Measurements from ENCODE around the gene LIF. TPM values are rescaled to one million over a fixed set of nuclear protein-coding genes. Genes with fewer than 3 reads are reported as not detected.

LIF gene
- total and polyA plus RNA-seq, 7 donors, result 0.28 to 10.3 (median 1.6) TPM

DNA sequence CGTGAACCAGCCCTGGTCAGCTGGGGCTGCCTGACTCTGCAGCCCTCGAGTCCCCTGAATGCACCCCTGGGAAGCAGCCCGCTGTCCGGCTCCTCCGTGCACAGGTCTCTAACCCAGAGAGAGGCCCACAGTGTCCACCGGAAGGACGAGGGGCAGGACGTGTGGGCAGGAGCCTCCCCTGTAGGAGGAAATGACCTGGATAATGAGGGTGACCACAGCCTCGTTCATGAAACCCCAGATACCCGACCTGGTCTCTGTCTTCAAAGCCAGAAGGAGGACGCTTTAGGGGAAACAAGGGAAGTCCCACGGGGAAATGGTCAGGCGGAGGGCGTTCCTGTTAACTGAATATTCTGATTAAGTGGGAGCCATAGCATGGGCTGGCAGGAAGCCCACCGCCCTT is 23.3 kb downstream of the LIF start:
- 68 to 80% methylated on average over 15 of the region's 15 CpGs for WGBS, 2 donors
- Histone ChIP-seq H3K4me3 (no peak overlapping the region), H3K36me3 (no peaks in the 10 kb centered on the region), H3K9me3 (no peaks in the 10 kb centered on the region), H3K27me3 (peaks cover 0 to 5% (median 0%) of the 10 kb centered on the region in 3 donors), H3K27ac (no peak overlapping the region), H3K4me1 (no peaks in the 10 kb centered on the region)
- TF ChIP-seq EP300 (IDR thresholded peaks at IDR 0.05), result no peak
- TF ChIP-seq POLR2AphosphoS5 (IDR thresholded peaks at IDR 0.05), result no peak
- no peak for TF ChIP-seq POLR2A (IDR thresholded peaks at IDR 0.05)
- TF ChIP-seq, protein P1, sequence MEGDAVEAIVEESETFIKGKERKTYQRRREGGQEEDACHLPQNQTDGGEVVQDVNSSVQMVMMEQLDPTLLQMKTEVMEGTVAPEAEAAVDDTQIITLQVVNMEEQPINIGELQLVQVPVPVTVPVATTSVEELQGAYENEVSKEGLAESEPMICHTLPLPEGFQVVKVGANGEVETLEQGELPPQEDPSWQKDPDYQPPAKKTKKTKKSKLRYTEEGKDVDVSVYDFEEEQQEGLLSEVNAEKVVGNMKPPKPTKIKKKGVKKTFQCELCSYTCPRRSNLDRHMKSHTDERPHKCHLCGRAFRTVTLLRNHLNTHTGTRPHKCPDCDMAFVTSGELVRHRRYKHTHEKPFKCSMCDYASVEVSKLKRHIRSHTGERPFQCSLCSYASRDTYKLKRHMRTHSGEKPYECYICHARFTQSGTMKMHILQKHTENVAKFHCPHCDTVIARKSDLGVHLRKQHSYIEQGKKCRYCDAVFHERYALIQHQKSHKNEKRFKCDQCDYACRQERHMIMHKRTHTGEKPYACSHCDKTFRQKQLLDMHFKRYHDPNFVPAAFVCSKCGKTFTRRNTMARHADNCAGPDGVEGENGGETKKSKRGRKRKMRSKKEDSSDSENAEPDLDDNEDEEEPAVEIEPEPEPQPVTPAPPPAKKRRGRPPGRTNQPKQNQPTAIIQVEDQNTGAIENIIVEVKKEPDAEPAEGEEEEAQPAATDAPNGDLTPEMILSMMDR (IDR thresholded peaks at IDR 0.05), result no peak
- no peak for DNase-seq
- intact Hi-C loops (cut with DNase I), result no loop called here

DNA sequence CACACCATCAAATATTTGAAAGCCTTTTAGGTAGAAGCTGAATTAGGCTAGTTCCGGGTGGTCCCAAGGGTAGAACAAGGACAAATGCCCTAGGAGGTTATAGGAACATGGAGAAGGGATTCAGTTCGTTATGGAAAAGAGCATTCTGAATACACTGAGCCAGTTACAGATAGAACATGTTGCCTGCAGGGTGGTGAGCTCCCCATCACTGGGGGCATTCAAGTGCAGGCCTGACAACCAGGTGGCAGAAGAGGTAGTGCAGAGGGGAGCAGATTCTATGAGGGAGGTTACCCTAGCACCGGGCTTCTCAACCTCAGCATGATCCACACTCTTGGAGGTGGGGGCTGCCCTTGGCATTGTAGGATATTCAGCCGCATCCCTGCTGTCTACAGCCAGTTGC is 24.2 kb downstream of the LIF start:
- Histone ChIP-seq H3K9me3 (no peaks in the 10 kb centered on the region), H3K4me3 (no peak overlapping the region), H3K27me3 (peaks cover 0 to 5% (median 0%) of the 10 kb centered on the region in 3 donors), H3K36me3 (no peaks in the 10 kb centered on the region), H3K4me1 (no peaks in the 10 kb centered on the region), H3K27ac (no peak overlapping the region)
- 76 to 89% methylated on average over 4 of the region's 4 CpGs for WGBS, 2 donors
- intact Hi-C loops (cut with DNase I), result no loop called here
- TF ChIP-seq POLR2A (IDR thresholded peaks at IDR 0.05) (no peak), POLR2AphosphoS5 (IDR thresholded peaks at IDR 0.05) (no peak), EP300 (IDR thresholded peaks at IDR 0.05) (no peak)
- TF ChIP-seq, protein P1 (IDR thresholded peaks at IDR 0.05), result no peak
- DNase-seq, result no peak

DNA sequence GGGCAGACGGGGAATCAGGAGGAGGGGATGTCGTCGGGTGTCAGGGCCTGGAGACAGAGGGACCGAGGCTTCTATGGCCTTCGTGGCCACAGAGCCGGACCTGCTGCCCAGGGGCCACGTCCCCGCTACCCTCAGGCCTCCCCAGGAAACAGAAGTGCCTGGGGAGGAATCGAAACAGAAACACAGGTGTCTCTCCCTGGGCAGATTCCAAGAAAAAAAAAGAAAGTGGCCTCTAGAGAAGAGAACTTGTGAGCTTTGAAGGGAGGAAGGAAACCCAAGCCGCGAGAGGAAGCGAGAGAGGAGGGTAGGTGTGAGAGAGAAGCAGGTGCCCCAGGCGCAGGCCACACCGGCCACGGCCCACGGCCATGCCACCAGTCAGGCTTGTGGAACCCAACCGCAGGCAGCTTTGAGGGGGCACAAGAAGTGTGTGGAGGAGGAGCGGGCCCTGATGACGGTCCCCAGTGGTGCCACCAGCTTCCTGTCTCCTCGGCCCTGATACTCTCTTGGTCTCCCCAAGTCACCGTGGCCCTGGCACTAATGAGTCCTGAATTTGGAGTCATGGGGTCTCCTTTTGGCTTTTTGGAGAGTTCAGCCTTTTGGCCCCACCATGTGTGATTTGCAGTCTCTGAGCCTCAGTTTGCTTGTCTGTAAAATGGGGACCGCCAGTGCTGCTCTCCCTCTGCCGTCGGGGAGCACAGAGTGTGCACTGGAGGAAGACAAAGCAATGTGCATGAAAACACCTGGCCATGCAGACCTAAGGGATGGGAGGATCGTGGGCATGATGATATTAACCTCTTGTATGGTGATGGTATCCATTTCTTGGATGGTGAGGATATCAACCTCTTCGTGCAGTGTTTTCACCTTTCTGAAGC is 25.2 kb downstream of the LIF start:
- 50 to 78% methylated on average over 26 of the region's 26 CpGs for WGBS, 2 donors
- TF ChIP-seq POLR2AphosphoS5 (IDR thresholded peaks at IDR 0.05) (no peak), EP300 (IDR thresholded peaks at IDR 0.05) (no peak), POLR2A (IDR thresholded peaks at IDR 0.05) (no peak)
- TF ChIP-seq, protein P1 (IDR thresholded peaks at IDR 0.05), result no peak
- intact Hi-C loops (cut with DNase I), result no loop called here
- no peak overlapping the region for H3K27ac ChIP-seq
- H3K36me3 ChIP-seq, result no peaks in the 10 kb centered on the region
- DNase-seq, result no peak
- no peak overlapping the region for H3K4me3 ChIP-seq
- H3K27me3 ChIP-seq, result peaks cover 0 to 5% (median 0%) of the 10 kb centered on the region in 3 donors
- H3K9me3 ChIP-seq, result no peaks in the 10 kb centered on the region
- no peaks in the 10 kb centered on the region for H3K4me1 ChIP-seq

DNA sequence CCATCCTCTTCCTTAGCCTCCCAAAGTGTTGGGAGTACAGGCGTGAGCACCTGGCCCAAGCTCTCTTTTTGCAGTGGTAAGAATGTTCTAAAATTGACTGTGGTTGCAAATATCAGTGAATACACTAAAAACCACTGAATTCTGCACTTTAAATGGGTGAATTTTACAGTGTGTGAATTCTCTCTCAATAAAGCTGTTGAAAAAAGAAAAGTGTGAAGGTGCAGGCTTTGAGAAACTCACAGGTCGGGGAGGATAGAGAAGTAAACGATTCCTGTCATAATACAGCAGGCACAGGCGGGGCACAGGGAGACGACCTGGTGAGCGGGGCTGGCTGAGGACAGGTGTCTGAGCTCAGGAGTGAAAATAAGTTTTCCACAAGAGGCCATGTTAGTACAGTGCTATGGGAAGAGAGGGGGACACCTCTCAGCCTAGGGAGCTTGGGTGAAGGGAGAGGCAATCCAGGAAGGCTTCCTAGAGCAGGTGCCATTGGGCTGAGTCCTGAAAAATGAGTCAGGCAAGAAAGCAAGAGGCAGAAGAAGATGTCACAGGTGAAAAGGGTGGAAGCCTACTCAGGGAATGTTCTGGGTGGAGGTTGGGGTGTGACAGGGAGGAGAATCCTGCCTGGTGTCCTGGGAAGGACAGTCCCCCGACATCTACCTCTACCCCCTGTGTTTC is 26.1 kb downstream of the LIF start:
- no peak for DNase-seq
- peaks cover 0 to 5% (median 0%) of the 10 kb centered on the region in 3 donors for H3K27me3 ChIP-seq
- H3K4me1 ChIP-seq, result no peaks in the 10 kb centered on the region
- no peaks in the 10 kb centered on the region for H3K36me3 ChIP-seq
- no peak overlapping the region for H3K27ac ChIP-seq
- no peaks in the 10 kb centered on the region for H3K9me3 ChIP-seq
- TF ChIP-seq EP300 (IDR thresholded peaks at IDR 0.05), result no peak
- TF ChIP-seq POLR2A (IDR thresholded peaks at IDR 0.05), result no peak
- TF ChIP-seq POLR2AphosphoS5 (IDR thresholded peaks at IDR 0.05), result no peak
- TF ChIP-seq, protein P1 (IDR thresholded peaks at IDR 0.05), result no peak
- 50 to 61% methylated on average over 7 of the region's 7 CpGs for WGBS, 2 donors
- intact Hi-C loops (cut with DNase I), result no loop called here
- no peak overlapping the region for H3K4me3 ChIP-seq
